ENCODE measurements around the gene NCAPD3. TPM values are rescaled to one million over a fixed set of nuclear protein-coding genes. Genes with fewer than 3 reads are reported as not detected.

Gene NCAPD3
- total and polyA plus RNA-seq, 2 of the 13 experiments (the other 11 are each of a cell fraction or from before 2014, with no cell fraction given) = 20.7 to 25.6 TPM

- TF ChIP-seq ZNF687 (CRISPR knock-in tag; IDR thresholded peaks at IDR 0.05) (peak; percentile 43), SUZ12 (IDR thresholded peaks at IDR 0.05; ENCODE audit: low read depth, low read length) (no peak), KLF12 (CRISPR knock-in tag; IDR thresholded peaks at IDR 0.05; ENCODE audit: borderline replicate concordance) (no peak), ZNF20 (CRISPR knock-in tag; IDR thresholded peaks at IDR 0.05) (peak; percentile 33; the same call in 1 of the 2 replicates), ZNF629 (CRISPR knock-in tag; conservative IDR thresholded peaks at IDR 0.05) (no peak), TMF1 (CRISPR knock-in tag; IDR thresholded peaks at IDR 0.05; ENCODE audit: low read depth) (0 out of 2 replicates have a peak, but pooled peaks have one; percentile 4), ZNF547 (CRISPR knock-in tag; IDR thresholded peaks at IDR 0.05) (no peak), RBM39 (IDR thresholded peaks at IDR 0.05; ENCODE audit: low read depth, low read length, poor library complexity, severe bottlenecking) (peak; percentile 5), ZFP90 (CRISPR knock-in tag; IDR thresholded peaks at IDR 0.05; ENCODE audit: borderline replicate concordance) (0 out of 2 replicates have a peak, but pooled peaks have one; percentile 34), ZNF280D (CRISPR knock-in tag; IDR thresholded peaks at IDR 0.05) (no peak), ZNF598 (CRISPR knock-in tag; IDR thresholded peaks at IDR 0.05; ENCODE audit: borderline replicate concordance) (no peak), REL (CRISPR knock-in tag; conservative IDR thresholded peaks at IDR 0.05) (no peak), E2F2 (CRISPR knock-in tag; IDR thresholded peaks at IDR 0.05; ENCODE audit: borderline replicate concordance) (0 out of 2 replicates have a peak, but pooled peaks have one; percentile 42), JUNB (CRISPR knock-in tag; IDR thresholded peaks at IDR 0.05; ENCODE audit: borderline replicate concordance) (no peak), POLR2A (IDR thresholded peaks at IDR 0.05; ENCODE audit: insufficient read depth in 1 of 2, low read depth in 2 of 2, low read length in 2 of 2) (peak in 1 of 2 experiments; percentile 79; a peak in 2 of 4 replicates), ZNF230 (CRISPR knock-in tag; IDR thresholded peaks at IDR 0.05) (no peak), GRHL1 (CRISPR knock-in tag; conservative IDR thresholded peaks at IDR 0.05) (no peak)
Measured at GRCh38 chr11:134224710-134225664, 1.2 kb upstream of the NCAPD3 start (continued).
